ENCODE measurements around the gene HOXA10. TPM values are rescaled to one million over a fixed set of nuclear protein-coding genes. Genes with fewer than 3 reads are reported as not detected.

HOXA10 gene
- total and polyA plus RNA-seq, 5 donors: not detected

DNA sequence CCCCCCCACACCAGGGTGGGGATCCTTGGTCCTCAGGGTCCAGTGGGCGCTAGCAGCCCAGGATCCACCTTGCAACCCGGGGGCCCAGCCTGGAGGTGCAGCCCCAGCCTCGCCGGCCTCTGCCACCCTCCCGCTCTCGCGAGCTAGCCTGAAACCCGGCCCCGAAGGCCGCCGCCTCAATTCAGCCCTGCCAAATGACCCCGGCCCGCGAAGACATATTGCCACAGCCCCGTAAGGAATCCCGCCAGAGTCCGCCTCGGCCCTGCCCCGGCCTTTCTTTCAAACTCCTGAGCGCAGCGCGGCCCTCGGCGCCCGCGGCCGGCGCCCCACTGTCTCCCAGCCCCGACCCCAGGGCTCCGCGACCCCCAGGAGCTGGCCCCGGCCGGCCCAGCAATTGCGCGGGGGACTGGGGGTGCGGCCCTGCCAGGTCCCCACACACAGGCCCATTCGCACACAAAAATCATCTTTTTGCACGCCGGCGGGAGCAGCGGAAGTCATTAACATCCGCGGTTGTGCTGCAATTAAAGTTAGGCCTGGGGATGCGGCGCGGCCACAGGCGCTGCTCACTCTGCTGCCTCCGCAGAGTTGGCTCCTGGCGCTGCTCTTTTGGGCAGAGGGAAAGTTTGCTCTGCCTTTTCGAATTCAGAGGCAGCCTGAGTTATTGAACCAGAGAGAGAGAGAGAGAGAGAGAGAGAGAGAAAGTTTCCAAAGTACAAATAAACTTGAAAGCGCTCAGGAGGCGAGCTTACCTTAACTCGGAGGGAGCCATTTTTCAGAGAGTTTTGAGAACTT lies 34.6 kb downstream of the HOXA10 start:
- no peak for DNase-seq
- no peak for ATAC-seq
- 32% methylated on average over 53 of the region's 53 CpGs for WGBS
- peaks cover 3% of the 10 kb centered on the region for H3K27me3 ChIP-seq (ENCODE audit: control insufficient read depth, insufficient read depth)
- no peak overlapping the region for H3K27ac ChIP-seq (ENCODE audit: low read length)
- H3K4me1 ChIP-seq (ENCODE audit: control insufficient read depth, insufficient read depth, low read length): no peaks in the 10 kb centered on the region
- H3K9me3 ChIP-seq (ENCODE audit: control insufficient read depth, low read length): no peaks in the 10 kb centered on the region
- H3K4me3 ChIP-seq (ENCODE audit: low read length): no peak overlapping the region
- intact Hi-C loops (cut with DNase I): no loop called here

DNA sequence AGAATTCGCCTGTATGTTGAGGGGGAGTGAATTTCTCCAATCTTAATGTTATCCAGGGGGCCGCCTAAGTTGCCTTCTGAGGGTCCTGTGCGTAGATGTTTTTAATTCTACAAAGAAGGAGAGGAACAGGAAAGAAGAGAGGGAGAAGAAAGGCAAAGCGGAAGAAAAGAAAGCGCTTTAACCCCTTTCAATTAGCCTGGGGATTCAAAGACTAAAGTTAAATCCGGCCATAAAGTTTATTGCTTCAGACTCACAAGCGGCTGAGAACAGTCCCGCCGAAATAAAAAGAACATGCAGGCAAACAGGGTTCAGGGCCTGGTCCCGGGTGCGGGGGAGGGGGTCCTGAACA lies 35.2 kb downstream of the HOXA10 start:
- no peak overlapping the region for H3K27ac ChIP-seq (ENCODE audit: low read length)
- no peak overlapping the region for H3K4me3 ChIP-seq (ENCODE audit: low read length)
- DNase-seq (no peak), ATAC-seq (no peak)
- H3K9me3 ChIP-seq (ENCODE audit: control insufficient read depth, low read length): no peaks in the 10 kb centered on the region
- intact Hi-C loops (cut with DNase I): no loop called here
- H3K27me3 ChIP-seq (ENCODE audit: control insufficient read depth, insufficient read depth): peaks cover 2% of the 10 kb centered on the region
- 56% methylated on average over 11 of the region's 11 CpGs for WGBS
- no peaks in the 10 kb centered on the region for H3K4me1 ChIP-seq (ENCODE audit: control insufficient read depth, insufficient read depth, low read length)

DNA sequence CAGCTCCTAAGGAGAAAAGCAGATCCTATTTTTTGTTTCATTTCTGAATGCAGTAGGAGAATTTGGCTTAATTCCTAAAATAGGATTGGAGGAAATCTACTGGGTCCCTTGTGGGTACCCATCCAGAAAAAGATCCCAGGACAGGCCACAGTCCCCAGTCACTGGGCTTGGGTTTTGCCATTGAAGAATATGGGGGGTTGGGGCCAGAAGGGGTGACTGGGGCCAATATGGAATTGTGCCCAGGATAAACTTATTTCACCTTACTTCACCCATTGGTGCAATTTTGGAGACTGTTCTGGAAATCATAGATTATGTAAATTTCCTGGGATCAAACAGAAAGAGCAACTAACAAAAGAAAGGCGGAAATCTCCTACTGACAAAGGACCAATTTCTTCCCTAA lies 35.6 kb downstream of the HOXA10 start:
- Histone ChIP-seq H3K4me1 (ENCODE audit: control insufficient read depth, insufficient read depth, low read length) (no peaks in the 10 kb centered on the region), H3K9me3 (ENCODE audit: control insufficient read depth, low read length) (no peaks in the 10 kb centered on the region), H3K4me3 (ENCODE audit: low read length) (no peak overlapping the region), H3K27me3 (ENCODE audit: control insufficient read depth, insufficient read depth) (no peaks in the 10 kb centered on the region), H3K27ac (ENCODE audit: low read length) (no peak overlapping the region)
- no peak for DNase-seq
- intact Hi-C loops (cut with DNase I): no loop called here
- 68% methylated on average over 1 of the region's 1 CpG for WGBS
- ATAC-seq: no peak

GRCh38 chr7:27137640-27138315 lies 36.3 kb downstream of the HOXA10 start:
- intact Hi-C loops (cut with DNase I): no loop called here
- H3K4me3 ChIP-seq (ENCODE audit: low read length): no peak overlapping the region
- H3K27me3 ChIP-seq (ENCODE audit: control insufficient read depth, insufficient read depth): no peaks in the 10 kb centered on the region
- H3K4me1 ChIP-seq (ENCODE audit: control insufficient read depth, insufficient read depth, low read length): no peaks in the 10 kb centered on the region
- no peak overlapping the region for H3K27ac ChIP-seq (ENCODE audit: low read length)
- H3K9me3 ChIP-seq (ENCODE audit: control insufficient read depth, low read length): no peaks in the 10 kb centered on the region
- DNase-seq: no peak
- 55% methylated on average over 2 of the region's 2 CpGs for WGBS
- ATAC-seq: no peak

- no peaks in the 10 kb centered on the region for H3K9me3 ChIP-seq (ENCODE audit: control insufficient read depth, low read length)
- no peak overlapping the region for H3K27ac ChIP-seq (ENCODE audit: low read length)
- H3K27me3 ChIP-seq (ENCODE audit: control insufficient read depth, insufficient read depth): no peaks in the 10 kb centered on the region
- no peak for ATAC-seq
- no peak overlapping the region for H3K4me3 ChIP-seq (ENCODE audit: low read length)
- intact Hi-C loops (cut with DNase I): no loop called here
- H3K4me1 ChIP-seq (ENCODE audit: control insufficient read depth, insufficient read depth, low read length): no peaks in the 10 kb centered on the region
- 26% methylated on average over 2 of the region's 2 CpGs for WGBS
- DNase-seq: no peak
Observed at GRCh38 chr7:27134392-27134791, 39.7 kb downstream of the HOXA10 start.

DNA sequence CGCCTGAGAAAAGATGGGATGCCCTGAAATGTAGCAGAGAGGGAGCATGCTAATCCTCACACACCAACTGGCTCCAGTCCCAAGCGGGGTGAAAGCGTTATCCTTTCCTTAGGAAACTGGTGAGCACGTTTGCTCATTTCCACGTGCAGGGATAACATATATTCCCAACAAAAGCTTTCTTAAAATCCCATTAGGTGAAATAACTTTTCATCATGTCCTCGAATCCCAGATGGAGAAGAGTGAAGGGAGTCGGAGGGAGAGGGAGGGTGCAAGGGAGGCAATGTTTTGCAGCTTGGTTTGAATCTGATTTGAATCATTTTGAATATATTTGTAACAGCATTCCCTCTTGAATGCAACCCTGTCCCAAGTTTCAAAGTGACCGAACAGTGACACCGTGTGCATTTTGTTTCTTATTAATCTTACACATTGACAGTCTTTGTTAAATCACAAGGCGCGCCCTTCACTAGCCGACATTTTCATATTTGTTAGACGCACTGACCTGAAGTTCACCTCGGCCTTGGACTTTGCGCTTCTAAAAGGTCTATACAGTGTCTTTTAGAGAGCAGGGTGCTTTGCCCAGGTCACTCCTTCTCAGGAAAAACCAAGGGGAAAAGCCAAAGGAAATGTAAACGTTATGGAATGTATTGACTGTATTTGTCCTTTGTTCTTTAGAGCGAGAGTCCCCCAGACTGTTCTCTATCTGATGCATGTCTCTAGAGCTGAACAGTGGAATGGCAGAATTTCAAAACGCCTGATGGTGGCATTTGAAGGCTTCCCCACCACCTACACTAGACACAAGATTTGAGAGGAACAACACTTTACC lies 40.5 kb downstream of the HOXA10 start:
- Histone ChIP-seq H3K4me1 (ENCODE audit: control insufficient read depth, insufficient read depth, low read length) (no peaks in the 10 kb centered on the region), H3K9me3 (ENCODE audit: control insufficient read depth, low read length) (no peaks in the 10 kb centered on the region), H3K4me3 (ENCODE audit: low read length) (no peak overlapping the region), H3K27me3 (ENCODE audit: control insufficient read depth, insufficient read depth) (no peaks in the 10 kb centered on the region), H3K27ac (ENCODE audit: low read length) (no peak overlapping the region)
- no peak for DNase-seq
- 28% methylated on average over 18 of the region's 18 CpGs for WGBS
- intact Hi-C loops (cut with DNase I): no loop called here
- ATAC-seq: no peak

DNA sequence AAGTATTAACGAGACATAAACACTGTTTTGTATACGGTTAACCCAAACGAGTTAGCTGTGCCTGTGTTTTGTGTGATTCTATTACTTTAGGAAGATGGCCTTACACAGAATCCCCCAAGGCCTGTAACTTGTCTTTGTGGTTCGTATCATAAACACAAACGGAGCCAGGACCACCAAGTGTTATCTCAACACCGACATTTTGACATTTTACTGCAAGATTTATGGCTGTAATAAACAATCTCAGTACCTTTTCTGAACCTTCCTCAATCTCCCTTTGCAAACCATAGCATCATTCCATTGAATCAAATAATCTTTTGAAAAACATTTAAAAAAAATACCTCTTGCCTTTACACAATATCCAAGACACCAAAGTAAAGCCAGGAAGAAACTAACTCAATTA lies 41.1 kb downstream of the HOXA10 start:
- no peaks in the 10 kb centered on the region for H3K27me3 ChIP-seq (ENCODE audit: control insufficient read depth, insufficient read depth)
- 39% methylated on average over 6 of the region's 6 CpGs for WGBS
- DNase-seq: no peak
- intact Hi-C loops (cut with DNase I): no loop called here
- H3K4me1 ChIP-seq (ENCODE audit: control insufficient read depth, insufficient read depth, low read length): no peaks in the 10 kb centered on the region
- H3K4me3 ChIP-seq (ENCODE audit: low read length): no peak overlapping the region
- no peak for ATAC-seq
- no peaks in the 10 kb centered on the region for H3K9me3 ChIP-seq (ENCODE audit: control insufficient read depth, low read length)
- H3K27ac ChIP-seq (ENCODE audit: low read length): no peak overlapping the region

DNA sequence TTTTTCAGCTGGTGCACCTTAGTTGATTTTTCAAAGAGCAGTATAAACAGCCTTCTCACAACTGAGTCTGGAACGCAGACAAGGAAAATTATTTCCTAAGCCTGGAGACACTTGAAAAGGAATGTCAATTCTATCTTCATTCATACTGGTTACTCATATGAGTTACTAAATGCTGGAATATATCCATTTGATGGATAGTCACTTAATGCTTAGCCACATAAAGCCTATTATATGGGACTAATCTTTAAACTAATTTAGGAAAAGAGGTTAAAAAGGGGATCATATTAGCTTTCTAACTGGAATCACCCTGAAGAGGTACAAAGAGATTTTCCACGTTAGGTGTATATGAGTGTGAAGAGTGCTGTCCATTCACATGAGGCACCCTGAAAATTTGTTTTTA lies 41.9 kb downstream of the HOXA10 start:
- no peaks in the 10 kb centered on the region for H3K4me1 ChIP-seq (ENCODE audit: control insufficient read depth, insufficient read depth, low read length)
- no peak overlapping the region for H3K4me3 ChIP-seq (ENCODE audit: low read length)
- no peak overlapping the region for H3K27ac ChIP-seq (ENCODE audit: low read length)
- DNase-seq: no peak
- intact Hi-C loops (cut with DNase I): no loop called here
- H3K27me3 ChIP-seq (ENCODE audit: control insufficient read depth, insufficient read depth): no peaks in the 10 kb centered on the region
- no peak for ATAC-seq
- no peaks in the 10 kb centered on the region for H3K9me3 ChIP-seq (ENCODE audit: control insufficient read depth, low read length)
- WGBS: 57% methylated on average over 2 of the region's 2 CpGs

DNA sequence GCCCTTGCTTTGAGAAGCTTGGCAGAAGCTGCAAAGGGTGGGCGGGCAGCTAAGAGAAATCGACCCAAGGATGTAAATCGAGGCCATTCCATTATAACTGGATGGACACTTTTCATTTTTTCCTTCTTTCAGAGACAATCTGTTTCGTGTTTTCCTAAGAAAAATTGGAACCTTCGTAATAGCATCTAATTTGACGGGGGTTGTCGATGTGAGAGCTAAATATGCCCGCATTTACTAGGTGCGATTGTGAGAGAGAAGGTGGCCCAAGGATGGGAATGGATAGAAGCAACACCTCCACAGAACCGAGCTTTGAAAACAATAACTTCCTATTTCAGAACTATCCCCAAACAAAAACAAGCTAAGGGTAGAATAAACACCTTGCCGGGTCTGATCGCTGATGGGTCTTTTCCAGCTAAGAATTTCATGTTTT lies 42.7 kb downstream of the HOXA10 start:
- no peaks in the 10 kb centered on the region for H3K27me3 ChIP-seq (ENCODE audit: control insufficient read depth, insufficient read depth)
- intact Hi-C loops (cut with DNase I): no loop called here
- H3K27ac ChIP-seq (ENCODE audit: low read length): no peak overlapping the region
- no peak for DNase-seq
- ATAC-seq: no peak
- 29% methylated on average over 12 of the region's 12 CpGs for WGBS
- H3K4me1 ChIP-seq (ENCODE audit: control insufficient read depth, insufficient read depth, low read length): no peaks in the 10 kb centered on the region
- H3K9me3 ChIP-seq (ENCODE audit: control insufficient read depth, low read length): no peaks in the 10 kb centered on the region
- peak overlapping the region; percentile 61 for H3K4me3 ChIP-seq (ENCODE audit: low read length)

GRCh38 chr7:27130540-27131389 lies 43.4 kb downstream of the HOXA10 start, which contains the start of gene HOXA4:
HOXA4 (minus strand) TSS chr7:27130757; CDS start chr7:27130733, 24 bp downstream.
- Histone ChIP-seq H3K9me3 (ENCODE audit: control insufficient read depth, low read length) (no peaks in the 10 kb centered on the region), H3K27ac (ENCODE audit: low read length) (peak within 1 kb of the TSS; percentile 69), H3K4me3 (ENCODE audit: low read length) (peak within 1 kb of the TSS; percentile 61), H3K27me3 (ENCODE audit: control insufficient read depth, insufficient read depth) (no peaks in the 10 kb centered on the region), H3K4me1 (ENCODE audit: control insufficient read depth, insufficient read depth, low read length) (no peaks in the 10 kb centered on the region)
- DNase-seq (peak; percentile 79 to 94 (median 93)), ATAC-seq (peak; percentile 96 to 97)
- intact Hi-C loops (cut with DNase I): no loop called here
- WGBS: 4% methylated on average over 67 of the region's 67 CpGs

Data from right cardiac atrium (tissue), 5 donors.